NCI-H2081 (cell line): ENCODE measurements around the gene PPP1R12A.

ENCODE experiments used
- DNase-seq, 2 experiments: peaks; one replicate each; lab custom pipeline; 2025; lab: John Stamatoyannopoulos, UW

The PPP1R12A gene

DNA sequence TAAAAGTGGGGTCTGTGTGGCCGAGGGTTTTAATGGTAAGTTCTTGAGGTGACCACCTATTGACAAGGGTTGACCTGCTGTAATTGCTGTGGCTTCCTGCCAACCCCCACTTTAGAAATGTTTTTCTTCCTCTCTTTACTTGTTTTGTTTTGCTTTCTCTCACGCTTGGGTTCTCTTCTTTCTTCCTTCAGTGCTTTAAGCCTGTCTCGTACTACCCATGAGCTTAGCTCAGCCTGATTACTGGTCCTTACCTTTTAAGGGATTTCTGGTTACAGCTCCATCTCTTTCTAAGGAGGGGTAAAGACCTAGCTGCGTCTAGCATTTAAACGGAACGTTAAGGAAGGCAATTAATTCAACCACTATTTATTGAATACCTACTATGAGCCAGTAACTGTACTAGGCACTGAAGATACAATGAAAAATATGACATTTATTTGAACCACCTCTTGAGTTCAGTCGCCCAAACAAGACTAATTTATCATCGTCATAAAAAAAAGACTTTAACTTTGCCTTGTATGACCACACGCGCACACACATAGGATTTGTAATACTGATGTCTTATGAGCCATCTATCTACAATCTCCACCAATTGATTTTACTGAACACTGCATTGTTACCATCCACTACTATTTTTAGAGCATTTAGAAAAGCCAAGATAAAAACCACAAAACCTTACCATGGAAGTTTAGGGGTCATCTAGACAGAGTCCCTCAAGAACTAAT is 888 bp upstream of the PPP1R12A start:
- DNase-seq = peak in 1 of 2 experiments; percentile 18

DNA sequence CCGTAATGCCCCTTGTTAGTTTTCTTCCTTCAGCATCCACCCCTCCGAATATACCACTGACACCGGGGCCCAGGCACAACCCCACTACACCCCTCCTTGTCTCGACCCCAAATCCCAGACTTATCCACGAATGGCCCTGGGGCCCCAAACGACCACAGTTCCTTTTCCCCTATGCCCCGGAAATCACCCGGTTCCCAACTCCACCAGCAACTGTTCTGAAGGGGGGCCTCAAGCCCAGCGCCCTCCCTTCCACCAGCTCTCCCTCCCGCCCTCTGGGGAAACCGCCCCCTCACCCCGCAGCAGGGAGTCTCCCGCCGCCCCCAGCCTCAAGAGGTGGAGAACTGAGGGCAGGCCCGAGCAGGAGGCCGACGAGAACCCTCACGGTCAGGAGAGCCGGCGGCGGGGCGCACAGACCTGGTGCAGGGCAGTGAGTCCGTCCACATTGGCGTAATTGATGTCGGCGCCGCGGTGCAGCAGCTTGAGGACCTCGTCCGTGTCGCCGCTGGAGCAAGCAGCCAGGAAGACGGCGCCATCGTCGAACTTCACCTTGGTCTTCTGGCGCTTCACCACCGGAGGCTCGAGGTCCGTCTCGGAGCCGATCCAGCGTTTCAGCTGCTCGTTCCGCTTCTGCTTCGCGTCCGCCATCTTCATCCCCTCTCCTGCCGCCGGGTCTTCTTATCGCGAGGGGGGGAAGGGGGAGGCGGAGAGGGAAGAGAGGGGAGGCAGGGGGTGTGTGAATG is 446 bp downstream of the PPP1R12A start:
- peak; percentile 16 to 58 for DNase-seq

DNA sequence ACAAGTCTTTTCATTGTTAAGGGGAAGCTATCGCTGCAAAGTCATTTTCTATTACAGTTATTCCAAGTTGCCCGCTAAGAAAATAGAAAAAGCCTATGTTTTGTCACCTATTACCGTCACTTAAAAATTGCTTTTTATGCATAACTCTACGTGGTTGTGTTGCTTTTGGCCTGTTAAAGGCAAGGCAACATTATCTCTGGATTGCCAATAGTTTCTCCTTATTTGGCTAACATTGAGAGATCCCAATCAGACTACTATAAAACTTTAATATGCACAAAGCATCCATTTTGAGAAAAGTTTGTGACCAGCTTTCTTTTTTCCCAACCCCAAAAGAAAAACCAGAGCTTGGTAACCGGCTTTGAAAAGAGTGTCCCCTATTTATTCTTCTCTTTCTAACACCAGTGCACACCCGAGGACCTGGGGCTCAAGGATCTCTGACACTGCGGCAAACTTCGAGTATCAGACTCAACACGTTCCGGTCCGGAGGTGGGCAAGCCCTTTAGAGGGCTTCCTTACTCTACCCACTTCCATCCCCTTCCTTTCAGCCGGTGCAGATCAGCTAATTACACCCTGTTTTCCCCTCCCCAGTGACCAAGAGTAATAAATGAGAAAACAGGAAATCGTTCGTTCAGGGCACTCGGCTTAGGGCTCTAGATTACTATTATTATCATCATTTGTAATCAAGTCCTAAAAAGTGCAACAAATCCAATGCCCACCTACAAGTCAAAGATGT is 1.2 kb downstream of the PPP1R12A start:
- peak in 1 of 2 experiments; percentile 55 for DNase-seq

DNA sequence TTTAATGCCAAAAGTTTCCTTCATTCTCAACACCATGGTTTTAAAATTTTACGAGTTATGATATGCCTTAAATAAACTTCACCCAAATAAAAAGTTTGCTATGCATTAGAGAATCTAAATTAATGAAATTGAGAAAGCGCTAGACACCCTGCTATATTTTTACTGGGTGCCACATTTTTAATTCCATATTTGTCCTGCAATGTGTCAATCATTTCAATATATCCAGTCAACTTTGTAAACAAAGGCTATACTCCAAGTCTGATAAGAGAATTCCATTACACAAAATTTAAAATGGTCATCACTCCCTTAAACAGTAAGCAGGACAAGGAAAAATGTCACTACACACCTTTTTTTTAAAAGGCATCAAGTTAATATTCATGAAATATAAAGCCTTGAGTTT is 1.9 kb downstream of the PPP1R12A start:
- DNase-seq = no peak

DNA sequence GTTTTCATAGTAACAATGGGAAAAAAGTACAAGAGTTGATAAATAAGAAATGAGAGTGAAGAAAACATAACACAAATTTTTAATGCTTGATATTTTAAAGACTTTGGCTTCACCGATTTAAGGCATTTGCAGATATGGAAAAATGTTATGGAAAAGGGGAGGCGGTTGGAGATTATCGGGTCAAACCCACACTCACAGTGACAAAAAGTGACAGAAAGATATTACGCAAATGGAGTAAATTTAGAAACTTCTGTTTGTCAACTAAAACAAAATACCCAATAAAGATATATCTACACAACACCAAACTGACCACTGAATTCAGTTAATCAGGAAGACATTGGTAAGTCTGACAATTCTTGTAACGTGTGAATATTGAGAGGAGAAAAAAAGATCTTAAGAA is 2.5 kb downstream of the PPP1R12A start:
- no peak for DNase-seq

DNA sequence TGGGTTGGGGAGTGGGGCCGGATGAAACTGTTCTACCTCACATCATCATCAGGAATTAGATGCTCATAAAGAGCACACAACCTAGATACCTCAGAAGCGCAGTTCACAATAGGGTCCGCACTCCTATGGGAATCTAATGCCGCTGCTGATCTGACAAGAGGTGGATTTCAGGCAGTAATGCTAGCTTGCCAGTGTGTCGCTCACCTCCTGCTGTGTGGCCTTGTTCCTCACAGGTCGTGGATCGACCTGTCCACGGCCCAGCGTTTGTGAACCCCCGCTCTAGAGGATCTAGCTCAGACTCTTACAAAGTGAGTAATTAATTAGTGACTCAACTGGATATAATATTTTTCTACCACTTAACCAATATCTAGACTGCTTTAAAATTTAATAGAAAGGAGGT is 5.8 kb downstream of the PPP1R12A start:
- DNase-seq = no peak

DNA sequence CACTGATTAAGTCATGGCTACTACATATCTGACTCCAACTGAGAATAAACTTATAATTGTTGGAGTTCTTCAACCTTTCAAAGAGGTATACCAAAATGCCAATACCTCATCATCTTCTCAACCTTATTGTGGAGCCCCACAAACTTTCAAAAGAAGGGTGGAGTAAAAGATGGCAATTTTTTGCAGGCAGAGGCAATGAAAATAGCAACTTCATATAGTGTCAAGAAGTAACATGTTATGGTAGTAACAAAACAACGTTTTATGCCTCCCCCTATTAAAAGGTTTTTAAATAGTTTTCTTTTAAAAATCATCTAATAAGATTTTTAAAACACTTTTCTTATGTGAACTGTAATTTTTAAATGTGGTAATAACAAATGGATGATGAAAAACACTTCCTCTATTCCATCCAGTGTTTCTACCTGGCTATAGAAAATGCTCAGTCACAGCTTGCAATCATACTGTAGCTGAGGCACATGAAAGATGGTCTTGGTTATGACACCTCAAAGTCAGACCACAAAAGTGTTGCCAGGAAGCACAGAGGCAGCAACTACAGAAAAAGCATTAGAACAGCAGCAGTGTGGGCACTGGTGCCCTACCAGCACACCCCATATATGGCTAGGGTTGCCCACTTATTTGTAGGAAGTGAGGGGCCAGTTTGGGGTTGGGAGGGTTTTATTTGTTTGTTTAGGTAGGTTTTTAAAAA is 7.0 kb downstream of the PPP1R12A start:
- no peak for DNase-seq

DNA sequence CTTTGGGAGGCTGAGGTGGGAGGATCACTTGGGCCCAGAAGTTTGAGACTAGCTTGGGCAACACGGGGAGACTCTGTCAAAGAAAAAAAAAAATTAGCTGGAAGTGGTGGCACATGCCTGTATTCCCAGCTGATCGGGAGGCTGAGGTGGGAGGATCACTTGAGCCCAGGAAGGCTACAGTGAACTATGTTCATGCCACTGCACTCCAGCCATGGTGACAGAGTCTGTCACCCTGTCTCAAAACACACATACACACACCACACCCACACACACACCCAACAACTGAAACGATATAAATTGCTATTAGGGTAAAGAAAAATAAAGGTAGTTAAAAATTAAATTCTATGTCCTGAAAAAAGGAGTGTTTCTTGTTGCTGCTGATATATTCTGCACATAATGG is 7.9 kb downstream of the PPP1R12A start:
- no peak for DNase-seq

DNA sequence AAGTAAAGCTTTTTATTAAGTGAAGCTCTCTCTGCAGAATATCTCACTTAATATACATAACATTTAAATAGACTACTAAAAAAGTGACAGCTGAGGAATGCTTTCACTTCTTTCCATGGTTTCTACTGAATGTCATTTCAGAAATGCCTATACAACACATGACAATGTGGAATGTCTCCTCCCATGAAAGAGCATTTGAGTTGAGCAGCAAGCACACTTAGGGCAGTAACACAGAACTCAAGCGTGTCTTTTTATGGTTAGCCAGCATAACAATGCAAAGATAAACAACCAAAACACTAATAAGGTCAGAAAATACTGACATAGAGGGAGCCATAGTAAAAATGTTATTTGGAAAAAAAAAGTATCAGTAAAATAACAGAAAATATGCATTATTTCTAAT is 9.4 kb downstream of the PPP1R12A start:
- DNase-seq = no peak

DNA sequence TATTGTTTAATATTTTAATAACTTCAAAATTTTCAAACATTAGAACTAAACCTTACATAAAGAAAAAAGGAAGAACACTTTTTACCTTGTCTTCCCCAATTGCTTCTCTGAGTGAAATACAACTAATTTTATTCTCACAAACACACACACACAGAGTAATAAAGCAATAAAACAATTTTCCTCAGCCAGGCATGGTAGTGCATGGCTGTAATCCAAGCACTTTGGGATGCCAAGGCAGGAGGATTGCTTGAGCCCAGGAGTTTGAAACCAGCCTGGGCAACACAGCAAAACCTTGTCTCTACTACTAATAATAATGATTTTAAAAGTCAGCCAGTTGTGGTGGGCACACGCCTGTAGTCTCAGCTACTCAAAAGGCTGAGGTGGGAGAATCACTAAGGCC is 13.1 kb downstream of the PPP1R12A start:
- no peak for DNase-seq

DNA sequence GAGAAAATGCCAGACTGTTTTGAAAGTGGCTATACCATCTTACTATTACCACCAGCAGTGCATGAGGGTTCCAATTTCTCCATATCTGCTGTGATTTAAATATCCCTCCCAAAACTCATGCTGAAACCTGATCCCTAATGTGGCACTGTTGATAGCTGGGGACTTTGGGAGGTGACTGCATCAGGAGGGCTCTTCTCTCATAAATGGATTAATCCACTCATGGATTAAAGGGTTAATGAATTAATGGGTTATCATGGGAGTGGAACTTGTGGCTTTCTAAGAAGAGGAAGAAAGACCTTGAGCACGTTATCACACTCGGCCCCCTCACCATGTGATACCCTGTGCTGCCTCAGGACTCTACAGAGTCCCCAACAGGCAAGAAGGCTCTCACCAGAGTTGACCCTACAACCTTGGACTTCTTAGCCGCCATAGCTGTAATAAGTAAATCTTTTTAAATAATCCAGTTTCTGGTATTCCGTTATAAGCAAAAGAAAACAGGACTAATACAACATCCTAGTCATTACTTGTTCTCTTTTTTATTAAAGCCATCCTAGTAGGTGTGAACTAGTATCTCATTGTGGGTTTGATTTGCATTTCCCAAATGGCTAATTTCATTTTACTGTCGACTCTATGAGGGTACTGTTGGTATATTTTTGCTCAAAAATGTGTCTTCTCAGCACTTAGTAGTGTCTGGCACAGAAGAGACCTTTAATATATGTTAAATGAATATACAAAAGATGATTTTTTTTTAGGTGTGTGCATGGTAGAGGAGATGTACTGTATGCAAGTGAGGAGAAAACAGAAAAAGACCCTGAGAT is 14.3 kb downstream of the PPP1R12A start:
- DNase-seq = no peak

DNA sequence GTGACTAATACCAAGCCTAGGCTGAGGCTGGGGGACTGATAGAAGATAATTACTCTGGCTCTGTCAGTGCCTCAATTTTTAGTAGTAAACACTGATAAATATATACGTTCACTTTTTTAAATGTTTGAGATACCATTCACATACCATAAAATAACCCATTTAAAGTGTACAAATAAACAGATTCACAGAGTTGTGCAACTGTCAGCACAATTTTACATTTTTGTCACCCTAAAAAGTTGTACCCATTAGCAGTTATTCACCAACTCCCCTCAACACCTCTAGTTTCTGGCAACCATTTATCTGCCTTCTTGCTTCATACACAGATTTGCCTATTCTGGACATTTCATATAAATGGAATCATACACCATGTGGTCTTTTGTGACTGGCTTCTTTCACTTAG is 15.1 kb downstream of the PPP1R12A start:
- DNase-seq = no peak

DNA sequence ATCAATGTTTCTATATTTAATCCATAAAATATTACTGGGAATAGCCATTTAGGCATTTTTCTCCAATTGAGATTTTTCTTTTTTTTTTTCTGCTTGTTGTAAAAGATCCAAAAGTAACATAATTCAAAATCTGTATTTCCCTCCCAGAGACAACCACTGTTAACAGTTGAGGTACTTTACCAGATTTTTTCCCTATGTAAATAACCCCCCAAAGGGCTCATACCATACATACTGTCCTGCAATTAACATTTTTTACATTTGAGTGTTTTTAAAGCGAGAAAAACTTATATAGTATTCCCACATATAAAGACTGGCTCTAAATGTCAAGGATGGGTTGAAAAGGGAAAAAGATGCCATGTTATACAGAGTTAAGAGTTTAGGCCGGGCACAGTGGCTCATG is 18.1 kb downstream of the PPP1R12A start:
- no peak for DNase-seq

DNA sequence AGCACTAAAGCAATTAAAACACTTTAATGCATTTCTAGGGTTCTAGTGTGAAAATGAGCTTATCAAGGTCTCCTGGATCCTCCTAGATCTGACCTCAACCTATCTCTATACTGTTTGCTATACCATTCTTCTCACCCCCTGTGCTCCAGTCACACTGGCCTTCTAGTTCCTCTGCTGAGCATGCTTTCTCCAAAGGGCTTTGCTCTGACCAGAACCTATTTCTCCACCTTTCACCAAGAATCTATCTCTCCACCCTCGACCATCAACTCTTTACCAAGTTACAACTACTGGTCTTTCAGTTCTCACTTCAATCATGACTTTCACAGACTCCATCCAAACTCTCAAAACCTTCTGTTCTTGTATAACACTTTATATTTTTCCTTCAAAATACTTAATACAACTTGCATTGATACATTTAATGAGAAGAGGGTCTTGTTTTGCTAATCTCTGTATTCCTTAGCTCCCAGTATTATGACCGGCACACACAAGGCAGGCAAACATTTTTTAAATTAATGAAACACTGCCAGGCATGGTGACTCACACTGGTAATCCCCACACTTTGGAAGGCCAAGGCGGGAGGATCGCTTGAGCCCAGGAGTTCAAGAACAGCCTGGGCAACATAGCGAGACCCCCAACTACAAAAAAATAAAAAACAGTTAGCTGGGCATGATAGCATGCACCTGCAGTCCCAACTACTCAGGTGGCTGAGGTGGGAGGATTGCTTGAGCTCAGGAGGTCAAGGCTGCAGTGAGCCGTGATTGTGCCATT is 22.8 kb downstream of the PPP1R12A start:
- DNase-seq = no peak

DNA sequence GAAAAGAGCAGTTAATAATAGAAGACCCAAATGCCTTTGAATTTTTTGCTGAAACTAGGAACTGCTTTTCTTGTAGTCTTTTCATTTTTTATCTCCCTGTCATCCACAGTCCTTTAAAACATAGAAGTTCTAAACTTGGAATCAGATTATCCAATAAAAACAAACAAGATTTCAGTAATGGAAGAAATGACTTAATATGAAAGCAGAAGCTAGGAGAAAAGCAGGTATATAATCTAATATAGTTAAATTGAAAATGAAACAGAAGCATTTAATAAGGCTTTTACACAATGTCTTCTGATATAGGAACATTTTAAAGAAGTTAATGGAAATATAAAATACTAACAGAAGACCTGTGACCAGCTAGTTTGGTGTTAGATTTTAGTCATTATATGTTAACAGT is 26.5 kb downstream of the PPP1R12A start:
- DNase-seq = no peak

DNA sequence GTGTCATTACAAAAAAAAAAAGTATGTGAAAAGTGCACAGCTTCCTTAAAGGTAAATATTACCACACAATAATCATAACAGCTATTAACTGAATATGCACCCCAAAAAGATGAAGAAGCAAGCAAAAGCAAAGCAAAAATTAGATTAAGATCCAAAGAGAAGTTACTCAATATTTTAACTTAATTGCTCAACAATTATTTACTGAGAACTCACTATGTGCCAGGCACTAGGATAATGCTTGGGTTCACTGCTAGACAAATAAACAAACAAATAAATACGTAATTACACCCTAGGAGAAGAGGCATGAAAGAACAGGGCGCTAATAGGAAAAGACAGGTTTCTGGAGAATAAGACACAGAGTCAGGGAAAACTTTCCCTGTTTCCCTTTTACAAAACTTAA is 33.4 kb downstream of the PPP1R12A start:
- no peak for DNase-seq

DNA sequence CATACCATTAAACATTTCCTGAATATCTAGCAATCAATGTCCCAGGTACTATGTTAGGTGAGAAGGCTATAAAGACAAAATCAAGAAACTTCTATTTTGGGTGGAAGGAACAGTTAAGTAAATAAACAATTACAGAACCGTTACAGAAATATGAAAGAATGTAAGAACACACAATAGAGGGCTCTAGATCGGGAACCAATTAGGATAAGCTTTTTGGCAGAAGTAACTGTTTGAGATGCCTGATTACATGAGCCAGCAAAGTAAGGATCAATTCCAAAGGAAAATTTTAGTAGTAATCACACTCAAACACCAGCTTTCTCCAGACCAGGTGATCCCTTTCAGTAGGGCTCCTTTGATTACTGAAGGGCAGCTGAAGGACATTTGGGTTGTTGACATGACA is 33.9 kb downstream of the PPP1R12A start:
- DNase-seq = no peak

DNA sequence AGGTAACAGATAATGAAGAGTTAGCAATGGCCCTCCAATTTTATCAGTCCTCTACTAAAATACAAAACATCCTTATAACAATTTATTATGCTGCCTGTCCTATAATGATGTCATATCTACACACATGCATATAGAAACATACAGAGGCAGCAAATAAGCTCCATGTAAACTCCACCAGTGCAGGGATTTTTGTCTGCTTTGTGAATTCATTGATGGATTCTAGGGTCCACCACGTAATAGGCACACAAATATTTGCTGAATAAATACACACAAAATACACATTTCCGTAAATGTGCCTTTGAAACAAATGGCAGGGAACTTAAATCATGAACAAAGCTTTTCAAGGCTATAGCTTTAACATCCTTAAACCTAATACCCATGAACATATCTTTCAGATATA is 34.7 kb downstream of the PPP1R12A start:
- no peak for DNase-seq

DNA sequence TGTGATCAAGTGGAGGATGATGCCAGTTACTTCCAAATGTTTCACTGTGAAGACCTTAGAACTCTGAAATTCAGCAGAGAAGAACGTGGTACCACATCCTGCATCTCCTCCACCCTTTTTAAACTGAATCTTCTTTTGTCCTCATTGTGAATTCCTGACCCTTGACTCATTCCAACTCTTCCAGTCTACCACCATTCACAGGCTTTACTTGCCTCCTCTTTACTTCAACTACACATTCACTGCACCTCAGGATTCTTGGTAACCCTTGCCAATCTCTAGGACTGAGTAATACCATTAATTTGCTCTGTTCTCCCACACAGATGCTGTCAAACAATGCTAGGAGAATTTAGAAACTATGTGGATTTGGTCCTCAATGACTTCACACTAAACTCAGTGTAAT is 37.3 kb downstream of the PPP1R12A start:
- no peak for DNase-seq

DNA sequence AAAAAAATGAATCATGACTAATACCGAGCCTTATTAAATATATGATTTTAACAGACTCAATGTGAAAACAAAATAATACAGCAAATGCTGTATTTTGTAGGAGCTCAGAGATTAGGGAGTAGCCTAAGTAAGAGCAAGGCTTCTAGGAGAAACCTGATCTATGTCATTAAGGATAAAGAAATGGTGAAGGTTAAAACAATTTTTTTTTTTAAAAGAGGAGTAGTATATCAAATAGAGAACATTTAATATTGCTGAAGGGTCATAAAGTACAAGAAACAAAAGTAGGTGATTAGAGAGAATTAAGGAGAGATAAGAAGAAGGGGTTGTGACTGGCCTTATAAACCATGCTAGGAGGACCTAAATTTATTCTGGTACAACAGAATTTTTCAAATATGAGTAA is 39.1 kb downstream of the PPP1R12A start:
- no peak for DNase-seq

DNA sequence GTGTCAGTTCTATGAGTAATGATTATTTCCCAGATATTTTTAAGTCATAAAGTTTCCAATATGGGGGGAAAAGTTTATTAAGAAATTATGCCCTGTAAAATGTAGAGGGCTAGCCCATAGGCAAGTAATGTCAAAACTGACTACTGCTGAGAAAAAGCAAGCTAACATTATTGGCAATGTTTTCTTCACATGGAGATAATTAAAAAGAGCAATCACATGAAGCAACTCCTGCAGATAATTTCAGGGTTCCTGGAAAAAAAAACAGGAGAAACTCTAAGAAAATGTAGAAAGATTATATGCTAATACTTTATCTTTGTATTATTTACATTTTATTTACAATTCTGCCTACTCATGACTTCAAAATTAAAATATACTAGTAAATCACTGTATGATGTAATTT is 39.8 kb downstream of the PPP1R12A start:
- DNase-seq = no peak
